Fibroblast of skin of left quadriceps (primary cell): ENCODE data around the gene SNX7.

Experiments used
- DNase-seq, 2 experiments: peaks; one replicate each; pipeline ENCODE4 v3.0.0-alpha.2; 2013; ENCODE audit warnings: low read depth in 2 of 2

SNX7 gene

DNA sequence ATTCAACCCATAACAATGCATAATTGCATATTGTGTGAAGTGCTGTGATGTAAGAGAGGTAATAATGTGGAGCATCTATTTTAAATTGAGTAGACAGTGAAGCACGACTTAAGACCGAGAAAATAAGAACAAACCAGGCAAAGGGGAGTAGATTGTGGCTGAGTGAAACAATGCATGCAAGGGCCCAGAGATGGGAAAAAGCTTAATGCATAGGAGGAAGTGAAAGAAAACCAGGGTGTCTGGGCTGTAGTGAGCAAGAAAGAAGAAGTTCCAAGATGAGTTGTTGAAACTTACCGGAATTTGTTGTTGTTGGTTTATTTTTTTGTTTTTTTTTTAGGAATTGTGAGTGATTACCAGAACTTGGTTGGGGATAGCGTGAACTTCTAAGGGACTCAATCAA is 104.7 kb downstream of the SNX7 start:
- no peak for DNase-seq

DNA sequence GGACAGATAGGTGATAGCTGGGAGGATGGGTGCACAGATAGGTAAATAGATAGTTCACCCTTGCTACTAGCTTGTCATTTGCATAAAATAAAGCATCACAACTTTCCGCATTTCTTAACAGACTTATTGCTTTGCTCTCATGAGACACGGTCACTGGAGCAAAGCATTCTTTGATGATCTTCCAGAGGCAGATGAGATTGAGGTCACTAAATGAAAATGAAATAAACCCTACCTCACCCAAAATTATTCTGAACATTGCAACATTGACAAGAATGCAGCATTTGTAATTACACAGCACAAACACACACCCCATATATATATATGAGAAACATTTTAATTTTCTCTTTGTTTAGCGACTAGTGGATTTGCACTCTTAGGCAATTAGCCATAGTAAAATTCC is 107.6 kb downstream of the SNX7 start:
- DNase-seq = no peak

DNA sequence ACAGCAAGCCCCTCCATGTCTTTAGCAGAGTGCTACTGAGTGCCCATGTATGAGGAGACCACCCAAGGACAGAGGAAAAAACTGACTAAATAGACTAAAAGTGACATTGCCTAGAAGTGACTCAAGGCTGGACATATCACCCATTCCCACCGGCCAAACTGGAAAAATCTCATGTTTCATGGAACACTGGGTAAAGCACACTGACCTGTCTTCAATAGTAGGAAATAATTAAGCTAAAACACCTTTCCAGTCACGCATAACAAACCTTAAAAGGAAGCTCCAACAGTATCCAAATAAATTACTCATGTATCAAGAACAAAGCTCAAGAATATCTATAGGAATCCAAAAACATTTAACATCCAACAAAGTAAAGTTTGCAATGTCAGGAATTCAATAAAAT is 120.4 kb downstream of the SNX7 start:
- DNase-seq = no peak

DNA sequence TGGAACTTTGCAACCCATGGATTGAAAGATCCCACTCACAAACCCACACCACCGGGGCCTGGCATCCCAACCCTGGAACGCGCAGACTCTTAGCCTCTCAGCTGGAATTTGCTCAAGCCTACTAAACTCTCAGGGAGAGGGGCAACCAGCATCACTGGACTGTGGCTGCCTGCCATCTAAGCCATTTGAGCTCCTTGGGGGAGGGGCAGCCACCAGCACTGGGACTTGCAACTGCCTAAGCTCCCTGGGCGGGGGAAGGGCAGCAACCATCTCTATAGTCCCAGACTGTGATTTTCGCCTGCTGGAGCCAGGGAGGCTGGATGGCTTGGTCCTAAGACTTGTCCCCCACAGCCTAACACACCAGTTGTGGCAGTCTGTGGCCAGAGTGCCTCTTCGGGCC is 122.3 kb downstream of the SNX7 start:
- no peak for DNase-seq

DNA sequence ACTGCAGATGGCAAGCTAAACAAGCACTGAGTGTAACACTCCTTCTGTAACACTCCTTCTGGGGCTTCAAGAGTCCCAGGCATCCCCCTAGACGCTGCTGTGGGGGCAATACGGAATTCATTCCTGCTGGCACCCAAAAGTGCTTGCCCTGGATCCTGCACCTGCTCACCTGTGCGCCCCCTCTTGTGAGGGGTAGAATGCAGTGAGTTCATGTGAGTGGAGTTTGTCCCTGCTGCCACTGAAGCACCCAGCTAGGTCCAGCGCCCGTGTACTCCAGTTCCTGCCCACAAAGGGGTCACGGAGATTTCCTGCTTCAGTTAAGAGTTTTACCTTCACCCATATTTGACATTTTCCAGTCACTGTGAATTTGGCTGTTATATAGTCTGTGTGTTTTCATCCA is 130.0 kb downstream of the SNX7 start:
- no peak for DNase-seq

DNA sequence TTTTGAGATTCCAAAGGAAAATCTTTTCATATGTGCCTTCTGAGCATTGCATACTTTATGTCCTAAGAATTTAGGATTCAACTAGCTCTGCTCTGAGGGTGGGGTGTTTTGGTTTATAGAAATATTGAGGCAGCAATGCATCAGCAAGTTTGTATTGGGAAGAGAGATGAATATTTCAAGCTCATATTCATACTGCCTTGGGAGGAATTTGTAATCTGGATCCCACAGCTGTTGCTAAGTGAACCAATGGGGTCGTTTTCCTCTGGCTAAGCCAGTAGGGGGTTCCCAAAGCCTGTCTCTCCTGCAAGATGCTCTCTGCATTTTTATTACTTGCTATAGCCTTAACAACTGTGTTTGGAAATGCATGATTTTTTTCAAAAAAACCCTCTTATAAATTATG is 130.6 kb downstream of the SNX7 start:
- peak in 1 of 2 experiments; percentile 7 for DNase-seq

DNA sequence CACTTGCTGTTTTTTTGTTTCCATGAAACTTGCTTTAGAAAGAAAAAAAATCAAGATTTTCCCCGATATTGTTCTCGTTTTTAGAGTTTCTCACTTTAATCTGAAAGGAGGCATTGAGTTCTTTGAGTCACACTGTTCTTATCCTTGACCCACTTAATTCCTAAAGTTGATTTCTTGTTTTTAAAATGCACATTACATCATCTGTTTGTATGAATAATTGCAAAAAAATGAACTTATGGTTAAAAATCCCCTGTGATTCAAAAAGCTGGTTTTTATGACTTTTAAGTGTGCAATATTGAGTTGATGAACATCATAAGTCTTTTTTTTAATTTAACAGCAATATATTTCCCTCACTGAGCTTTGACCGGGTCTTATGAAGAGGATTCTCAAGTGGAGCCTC is 131.6 kb downstream of the SNX7 start:
- no peak for DNase-seq

DNA sequence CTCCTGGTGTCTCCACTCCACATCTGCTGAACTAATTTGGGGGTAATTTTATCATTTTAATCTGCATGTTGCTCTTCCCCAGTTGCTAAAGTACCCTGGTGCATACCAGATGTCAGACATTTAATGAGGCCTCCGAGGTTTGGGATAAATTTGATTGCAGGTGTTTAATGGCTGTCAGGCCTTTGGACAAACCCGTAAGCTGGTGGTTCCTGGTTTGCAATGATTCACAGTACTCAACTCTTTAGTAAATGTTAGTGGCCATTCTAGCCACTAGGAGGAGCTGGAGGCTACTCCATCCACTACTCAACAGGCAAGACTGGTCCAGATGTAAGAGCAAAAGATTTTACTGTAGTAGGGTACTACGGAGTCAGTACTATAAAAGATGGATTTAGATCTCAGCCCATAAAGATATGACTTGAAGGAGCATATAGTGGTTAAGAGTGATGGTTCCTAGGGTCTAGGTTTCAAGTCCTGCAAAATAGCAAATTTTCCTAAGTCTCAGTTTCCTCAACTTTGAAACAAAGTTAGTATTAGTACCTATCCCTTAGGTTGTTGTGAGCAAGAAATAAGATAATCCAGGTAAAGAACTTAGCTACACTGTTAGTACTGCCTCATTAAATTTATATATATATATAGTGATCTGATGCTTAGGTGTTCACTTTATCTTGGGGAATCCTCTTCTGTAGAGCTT is 132.8 kb downstream of the SNX7 start:
- DNase-seq = peak; percentile 54 to 62

DNA sequence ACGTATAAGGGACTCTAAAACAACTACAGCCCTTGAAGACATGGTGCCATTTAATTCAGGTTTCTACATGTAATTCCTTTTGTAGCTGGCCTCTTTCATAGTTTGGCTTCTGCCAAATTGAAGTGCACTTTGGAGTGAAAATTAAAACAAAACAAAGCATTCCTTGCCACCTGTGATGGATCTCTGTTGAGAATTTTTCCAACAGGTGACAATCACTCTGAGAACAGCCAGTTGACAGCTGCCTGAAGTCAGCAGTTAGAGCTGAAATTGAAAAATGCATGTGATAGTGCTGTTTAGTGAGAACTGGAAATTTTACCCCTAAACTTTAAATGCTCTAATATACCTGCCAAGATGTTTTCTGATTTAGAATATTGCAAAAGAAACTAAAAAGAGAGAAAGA is 134.5 kb downstream of the SNX7 start:
- no peak for DNase-seq

DNA sequence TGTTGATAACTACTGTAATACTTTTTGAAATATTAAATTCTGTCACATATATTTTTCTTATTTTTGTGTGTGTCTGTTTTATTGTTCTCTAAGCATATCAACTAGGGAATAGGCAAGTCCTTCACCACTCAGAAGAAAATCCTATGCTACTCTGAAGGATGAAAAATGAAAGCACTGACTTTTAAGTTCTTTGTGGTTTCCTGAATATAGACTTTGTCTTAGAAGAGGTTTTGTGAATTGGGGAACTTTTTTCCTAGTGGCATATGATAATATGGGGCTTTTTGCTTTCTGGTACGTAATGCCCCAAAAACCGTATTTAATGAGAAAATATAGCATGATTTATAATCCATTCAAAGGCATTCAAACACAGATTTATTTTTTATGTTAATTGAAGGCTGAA is 136.0 kb downstream of the SNX7 start:
- DNase-seq = no peak
